Fibroblast of lung (primary cell): ENCODE results near the gene ELF3.

Source experiments
- EZH2 ChIP-seq: IDR thresholded peaks from 2 replicates; pipeline ENCODE4 v1.5.1; 2012; ENCODE audit warnings: low read length, control low read depth, mild to moderate bottlenecking; ENCODE audit errors: missing control alignments
- TF ChIP-seq, protein P1 (sequence below), 2 donors: IDR thresholded peaks in 1 of 2; conservative IDR thresholded peaks in 1 of 2; 1 replicate in 1 of 2; 2 replicates in 1 of 2; pipeline ENCODE4 v1.5.1; 2011 to 2012; ENCODE audit warnings: low read length in 2 of 2, control low read depth in 1 of 2, inconsistent platforms in 1 of 2, low read depth in 1 of 2, mild to moderate bottlenecking in 1 of 2

DNA sequence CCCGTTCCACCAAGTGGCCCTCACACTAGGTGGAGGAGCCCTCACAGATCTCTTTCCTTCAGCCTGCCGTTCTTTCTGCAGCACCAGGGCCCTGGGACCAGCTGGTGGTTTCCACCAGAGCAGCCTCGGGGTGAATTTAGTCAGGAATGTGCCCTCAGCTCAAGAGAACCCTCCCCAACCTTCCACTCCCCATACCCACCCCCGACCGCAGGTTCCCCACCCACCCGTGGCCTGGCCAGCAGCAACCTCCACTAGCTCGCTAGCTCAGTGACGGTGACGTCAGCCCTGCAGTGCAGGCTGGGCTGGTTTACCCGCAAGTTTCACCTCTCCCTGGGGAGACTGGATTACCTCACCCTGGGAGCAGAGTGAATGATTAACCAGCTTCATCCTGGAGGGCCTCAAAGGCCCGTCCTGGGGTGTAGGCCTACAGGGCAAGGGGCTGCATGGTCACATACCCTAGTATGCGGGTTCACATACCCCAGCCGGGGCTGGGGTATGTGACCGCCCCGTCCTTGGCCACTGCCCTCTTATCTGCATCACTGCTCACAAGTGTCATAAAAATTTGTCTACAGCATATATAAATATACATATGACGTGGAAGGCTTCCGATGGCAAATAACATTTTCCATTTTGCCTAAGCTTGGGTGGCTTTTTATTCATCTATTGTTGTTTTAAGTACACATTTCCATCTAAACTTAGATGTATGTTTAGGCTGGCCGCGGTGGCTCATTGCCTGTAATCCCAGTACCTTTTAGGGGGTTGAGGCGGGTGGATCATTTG, 24.5 kb downstream of the ELF3 start:
- TF ChIP-seq, protein P1, sequence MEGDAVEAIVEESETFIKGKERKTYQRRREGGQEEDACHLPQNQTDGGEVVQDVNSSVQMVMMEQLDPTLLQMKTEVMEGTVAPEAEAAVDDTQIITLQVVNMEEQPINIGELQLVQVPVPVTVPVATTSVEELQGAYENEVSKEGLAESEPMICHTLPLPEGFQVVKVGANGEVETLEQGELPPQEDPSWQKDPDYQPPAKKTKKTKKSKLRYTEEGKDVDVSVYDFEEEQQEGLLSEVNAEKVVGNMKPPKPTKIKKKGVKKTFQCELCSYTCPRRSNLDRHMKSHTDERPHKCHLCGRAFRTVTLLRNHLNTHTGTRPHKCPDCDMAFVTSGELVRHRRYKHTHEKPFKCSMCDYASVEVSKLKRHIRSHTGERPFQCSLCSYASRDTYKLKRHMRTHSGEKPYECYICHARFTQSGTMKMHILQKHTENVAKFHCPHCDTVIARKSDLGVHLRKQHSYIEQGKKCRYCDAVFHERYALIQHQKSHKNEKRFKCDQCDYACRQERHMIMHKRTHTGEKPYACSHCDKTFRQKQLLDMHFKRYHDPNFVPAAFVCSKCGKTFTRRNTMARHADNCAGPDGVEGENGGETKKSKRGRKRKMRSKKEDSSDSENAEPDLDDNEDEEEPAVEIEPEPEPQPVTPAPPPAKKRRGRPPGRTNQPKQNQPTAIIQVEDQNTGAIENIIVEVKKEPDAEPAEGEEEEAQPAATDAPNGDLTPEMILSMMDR (conservative IDR thresholded peaks at IDR 0.05 in 1 of 2, IDR thresholded peaks at IDR 0.05 in 1 of 2; ENCODE audit: low read depth in 1 of 2, low read length in 2 of 2), result no peak
- TF ChIP-seq EZH2, result no peak
